Measurements from ENCODE around the gene LRP11. TPM values are rescaled to one million over a fixed set of nuclear protein-coding genes. Genes with fewer than 3 reads are reported as not detected.

Gene LRP11
- total and polyA plus RNA-seq, 2 of the 13 experiments (the other 11 are each of a cell fraction or from before 2014, with no cell fraction given): 32.4 to 48.9 TPM

DNA sequence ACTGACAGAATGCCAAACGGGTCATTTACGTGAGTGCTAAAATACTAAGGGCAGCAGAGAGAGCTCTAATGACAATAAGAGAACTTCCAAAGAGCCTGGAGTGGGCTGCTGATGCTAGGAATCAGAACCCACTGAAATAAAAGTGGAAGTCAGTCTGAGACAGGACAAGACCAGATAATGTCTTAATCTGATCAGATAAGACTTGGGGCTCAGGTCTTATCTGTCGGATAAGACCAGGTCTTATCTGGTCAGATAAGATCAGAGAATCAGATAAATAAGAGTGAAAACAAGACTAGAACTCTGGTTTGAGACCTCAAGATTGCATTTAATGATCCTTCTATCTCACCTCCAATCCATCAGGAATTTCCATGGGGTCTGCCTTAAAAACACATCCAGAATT lies 18.6 kb downstream of the LRP11 start (continued):
- TF ChIP-seq ZNF7 (CRISPR knock-in tag; IDR thresholded peaks at IDR 0.05) (no peak), EHMT2 (IDR thresholded peaks at IDR 0.05; ENCODE audit: borderline replicate concordance, low read depth, low read length) (no peak), ZSCAN31 (CRISPR knock-in tag; IDR thresholded peaks at IDR 0.05; ENCODE audit: low read depth) (no peak), ATRX (CRISPR knock-in tag; IDR thresholded peaks at IDR 0.05; ENCODE audit: borderline replicate concordance) (no peak)

DNA sequence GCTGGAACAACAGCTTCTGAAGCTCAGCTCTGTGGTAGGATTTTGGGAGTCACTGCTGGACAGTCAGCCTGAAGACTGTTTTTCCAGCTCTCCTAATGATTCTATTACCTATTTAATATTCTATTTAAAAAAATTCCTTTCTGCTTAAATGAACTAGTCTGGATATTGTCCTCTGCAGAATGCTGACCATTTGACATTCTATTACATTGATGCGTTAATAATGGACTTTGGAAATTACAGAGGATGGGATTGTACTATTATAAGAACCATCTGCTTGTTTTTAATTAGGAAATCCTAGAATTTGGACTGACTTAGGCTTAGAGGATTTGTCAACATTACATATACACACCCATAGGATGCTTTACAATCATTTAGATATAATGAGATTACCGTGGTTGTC lies 19.7 kb downstream of the LRP11 start:
- POLR2A ChIA-PET: interaction anchor here (0.7 kb wide), 1 partner anchor 17 kb away, joined by 4 read pairs; no protein-coding TSS in a partner anchor
- WGBS (ENCODE audit: low lambda C conversion rate): 96% methylated on average over 2 of the region's 2 CpGs
- no peak overlapping the region for H3K4me2 ChIP-seq (ENCODE audit: low read depth, low read length)

More for the DNA sequence above, 19.7 kb downstream of the LRP11 start:
- peaks cover 2 to 14% of the 10 kb centered on the region in 2 experiments; a peak in 3 of 5 replicates for H3K36me3 ChIP-seq (replicated peaks in 1 of 2; ENCODE audit: control insufficient read depth in 1 of 2, insufficient read depth in 2 of 2, low read length in 2 of 2)
- ATAC-seq (no peak), DNase-seq (ENCODE audit: low spot score) (no peak), FAIRE-seq (no peak)
- in situ Hi-C loops (cut with HindIII; ENCODE audit: extremely low pct_ligation_motif_present, low pct_unique_long_range_greater_than_20kb): loop anchor here (5.0 to 10.0 kb wide), 2 partner anchors 78 to 160 kb away; partner anchors contain the start of gene RAET1G
- H3K4me3 ChIP-seq (replicated peaks in 1 of 3; ENCODE audit: insufficient read depth in 1 of 3, low read depth in 2 of 3, low read length in 3 of 3): no peak overlapping the region
- no TSS peak for BruUV-seq (replicated peaks)
- H2AFZ ChIP-seq (ENCODE audit: low read length): no peak overlapping the region
- peaks cover 23% of the 10 kb centered on the region for H3K4me1 ChIP-seq (ENCODE audit: insufficient read depth, low read length)
- no peaks in the 10 kb centered on the region for H3K79me2 ChIP-seq (ENCODE audit: insufficient read depth, low read length)
- intact Hi-C loops (cut with micrococcal nuclease; ENCODE audit: unreplicated experiment): no loop called here
- TF ChIP-seq HNRNPK (IDR thresholded peaks at IDR 0.05; ENCODE audit: low read depth, low read length, poor library complexity, severe bottlenecking) (no peak), YEATS2 (CRISPR knock-in tag; IDR thresholded peaks at IDR 0.05; ENCODE audit: borderline replicate concordance) (no peak), ZFP36 (IDR thresholded peaks at IDR 0.05; ENCODE audit: borderline replicate concordance, low read depth, low read length, partially characterized antibody) (no peak), ZNF746 (CRISPR knock-in tag; IDR thresholded peaks at IDR 0.05) (no peak), GABPA (IDR thresholded peaks at IDR 0.05; ENCODE audit: low read depth, low read length) (no peak), GABPA (CRISPR knock-in tag; IDR thresholded peaks at IDR 0.05; ENCODE audit: low read depth) (no peak), SUZ12 (IDR thresholded peaks at IDR 0.05; ENCODE audit: low read depth, low read length) (no peak)
- TF ChIP-seq, protein P1, sequence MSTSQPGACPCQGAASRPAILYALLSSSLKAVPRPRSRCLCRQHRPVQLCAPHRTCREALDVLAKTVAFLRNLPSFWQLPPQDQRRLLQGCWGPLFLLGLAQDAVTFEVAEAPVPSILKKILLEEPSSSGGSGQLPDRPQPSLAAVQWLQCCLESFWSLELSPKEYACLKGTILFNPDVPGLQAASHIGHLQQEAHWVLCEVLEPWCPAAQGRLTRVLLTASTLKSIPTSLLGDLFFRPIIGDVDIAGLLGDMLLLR (CRISPR knock-in tag; IDR thresholded peaks at IDR 0.05): no peak
- H3K27me3 ChIP-seq (ENCODE audit: control insufficient read depth in 1 of 2, insufficient read depth in 2 of 2, low read length in 2 of 2): no peaks in the 10 kb centered on the region
- CTCF ChIA-PET (ENCODE audit: low intra/inter-chr PET ratio, low total read pairs): no interaction called here
- H4K20me1 ChIP-seq (ENCODE audit: insufficient read depth, low read length): peaks cover 10% of the 10 kb centered on the region; the same call in 1 of the 2 replicates
- no peaks in the 10 kb centered on the region for H3K9me3 ChIP-seq (ENCODE audit: low read length)
- no peak overlapping the region for H3K27ac ChIP-seq (ENCODE audit: extremely low read length, insufficient read depth, low read length)
- H3K9ac ChIP-seq (ENCODE audit: insufficient read depth, low read depth, low read length): no peak overlapping the region
